CD4-positive, alpha-beta T cell (primary cell): ENCODE results near the gene FAM3D. TPM values are rescaled to one million over a fixed set of nuclear protein-coding genes. Genes with fewer than 3 reads are reported as not detected.

Experiments
- ATAC-seq: fragments of 200-7000 bp; cut with Tn5 transposase; one replicate; pipeline ENCODE4 v1.10.0; 2022; ENCODE audit warnings: mild to moderate bottlenecking; ENCODE audit not compliant: poor library complexity
- CTCF ChIA-PET: fragments of 350-600 bp; sonication (Branson Sonifier 250); formaldehyde crosslinking; loops from one replicate; lab custom pipeline; 2021; ENCODE audit warnings: antibody characterized with exemption, inconsistent platforms; lab: Charles Lee
- POLR2A ChIA-PET: fragments of 350-600 bp; sonication (Branson Sonifier 250); formaldehyde crosslinking; loops from one replicate; lab custom pipeline; 2021; ENCODE audit warnings: antibody characterized with exemption, inconsistent platforms; lab: Charles Lee
- DNase-seq, 14 experiments: peaks; one replicate each; pipeline ENCODE4 v3.0.0-alpha.2; 2013 to 2020; ENCODE audit warnings: mixed read lengths in 2 of 14
- H3K27ac ChIP-seq, 2 donors: one replicate each; pipeline versions ENCODE4 v1.5.1 to v1.7.0; 2013; ENCODE audit warnings: low read length in 2 of 2, low read depth in 1 of 2, mild to moderate bottlenecking in 1 of 2
- H3K27me3 ChIP-seq, 2 experiments: 1 replicate in 1 of 2; 2 replicates in 1 of 2; pipeline versions ENCODE4 v1.6.1 to v1.7.0; 2013; ENCODE audit warnings: low read length in 2 of 2, control low read depth in 1 of 2, mild to moderate bottlenecking in 1 of 2, moderate library complexity in 1 of 2; ENCODE audit not compliant: insufficient read depth in 2 of 2, control insufficient read depth in 1 of 2
- H3K36me3 ChIP-seq: one replicate; pipeline ENCODE4 v1.6.1; 2013; ENCODE audit warnings: low read length, control low read depth; ENCODE audit not compliant: insufficient read depth
- H3K4me1 ChIP-seq: one replicate; pipeline ENCODE4 v1.6.1; 2013; ENCODE audit warnings: low read length, control low read depth; ENCODE audit not compliant: insufficient read depth
- H3K4me3 ChIP-seq: one replicate; pipeline ENCODE4 v1.5.1; 2013; ENCODE audit warnings: mild to moderate bottlenecking, low read length, moderate library complexity
- H3K9me3 ChIP-seq, 2 experiments: 1 replicate in 1 of 2; 2 replicates in 1 of 2; pipeline versions ENCODE4 v1.6.1 to v1.7.0; 2013; ENCODE audit warnings: low read length in 2 of 2, mild to moderate bottlenecking in 2 of 2, control low read depth in 1 of 2, moderate library complexity in 1 of 2; ENCODE audit not compliant: control insufficient read depth in 1 of 2, insufficient read depth in 1 of 2
- H3K27ac Mint-ChIP-seq: one replicate; pipeline ENCODE4 v1.8.0; 2020; ENCODE audit warnings: mixed read lengths
- H3K27me3 Mint-ChIP-seq: one replicate; pipeline ENCODE4 v1.8.0; 2021; ENCODE audit warnings: mixed read lengths
- H3K36me3 Mint-ChIP-seq: one replicate; pipeline ENCODE4 v1.8.0; 2021; ENCODE audit warnings: low read depth, mixed read lengths
- H3K4me1 Mint-ChIP-seq: one replicate; pipeline ENCODE4 v1.8.0; 2021; ENCODE audit warnings: low read depth, mixed read lengths
- H3K4me3 Mint-ChIP-seq: one replicate; pipeline ENCODE4 v1.8.0; 2020; ENCODE audit warnings: mild to moderate bottlenecking, mixed read lengths
- H3K9me3 Mint-ChIP-seq: one replicate; pipeline ENCODE4 v1.8.0; 2020; ENCODE audit warnings: mixed read lengths
- CTCF ChIP-seq: fragments of 200-600 bp; IDR thresholded peaks from one replicate; pipeline ENCODE4 v1.8.0; 2022; ENCODE audit warnings: antibody characterized with exemption, mild to moderate bottlenecking
- intact Hi-C, 2 experiments: fragments of 100-400 bp; cut with DNase I in 1 of 2; cut with micrococcal nuclease in 1 of 2; formaldehyde crosslinking; loops; one replicate each; pipeline versions ENCODE4 v1.15.1 to v1.9.0; 2023 to 2025; cut with DNase I, micrococcal nuclease
- total RNA-seq, 174 experiments: library from RNA in 2 of 174; stranded (reverse) in 2 of 174; gene quantifications; one replicate each; pipeline ENCODE4 v1.2.3 and lab custom pipeline; 2021 to 2026

The FAM3D gene
- total RNA-seq, 2 experiments from 2014 or later: not detected

- Mint-ChIP-seq H3K9me3 (no peaks in the 10 kb centered on the region), H3K4me3 (no peak overlapping the region), H3K27ac (no peak overlapping the region), H3K27me3 (peaks cover 12% of the 10 kb centered on the region), H3K4me1 (no peaks in the 10 kb centered on the region), H3K36me3 (no peaks in the 10 kb centered on the region)
- peaks cover 0 to 2% of the 10 kb centered on the region in 2 experiments for H3K27me3 ChIP-seq
- ATAC-seq (no peak), DNase-seq (no peak)
- H3K27ac ChIP-seq: no peak overlapping the region
- intact Hi-C loops: no loop called here
- H3K36me3 ChIP-seq: no peaks in the 10 kb centered on the region
- POLR2A ChIA-PET: no interaction called here
- peaks cover 0 to 4% of the 10 kb centered on the region in 2 experiments for H3K9me3 ChIP-seq
- TF ChIP-seq CTCF: no peak
- CTCF ChIA-PET: no interaction called here
- peaks cover 4% of the 10 kb centered on the region for H3K4me1 ChIP-seq
- H3K4me3 ChIP-seq: no peak overlapping the region
These were observed 27.6 kb downstream of the FAM3D start for GRCh38 chr3:58639001-58639400.

GRCh38 chr3:58638591-58638990 is 28.0 kb downstream of the FAM3D start:
- H3K4me1 ChIP-seq: peaks cover 4% of the 10 kb centered on the region
- ATAC-seq (no peak), DNase-seq (no peak)
- no peak overlapping the region for H3K4me3 ChIP-seq
- no peaks in the 10 kb centered on the region for H3K36me3 ChIP-seq
- intact Hi-C loops: no loop called here
- H3K4me1 Mint-ChIP-seq: no peaks in the 10 kb centered on the region
- H3K27me3 Mint-ChIP-seq: peaks cover 12% of the 10 kb centered on the region
- peaks cover 0 to 2% of the 10 kb centered on the region in 2 experiments for H3K27me3 ChIP-seq
- ChIA-PET POLR2A (no interaction called here), CTCF (no interaction called here)
- H3K4me3 Mint-ChIP-seq: no peak overlapping the region
- H3K9me3 Mint-ChIP-seq: no peaks in the 10 kb centered on the region
- no peak for TF ChIP-seq CTCF
- no peaks in the 10 kb centered on the region for H3K9me3 ChIP-seq
- no peaks in the 10 kb centered on the region for H3K36me3 Mint-ChIP-seq
- no peak overlapping the region for H3K27ac Mint-ChIP-seq
- H3K27ac ChIP-seq: no peak overlapping the region

GRCh38 chr3:58637509-58637908 is 29.1 kb downstream of the FAM3D start:
- TF ChIP-seq CTCF: no peak
- intact Hi-C loops: no loop called here
- CTCF ChIA-PET: no interaction called here

More at GRCh38 chr3:58637509-58637908, 29.1 kb downstream of the FAM3D start:
- Histone ChIP-seq H3K9me3 (no peaks in the 10 kb centered on the region), H3K36me3 (no peaks in the 10 kb centered on the region), H3K4me1 (peaks cover 4% of the 10 kb centered on the region), H3K4me3 (no peak overlapping the region), H3K27ac (no peak overlapping the region), H3K27me3 (peaks cover 0 to 2% of the 10 kb centered on the region in 2 experiments)
- no peaks in the 10 kb centered on the region for H3K9me3 Mint-ChIP-seq
- H3K36me3 Mint-ChIP-seq: no peaks in the 10 kb centered on the region
- H3K27ac Mint-ChIP-seq: no peak overlapping the region
- peaks cover 12% of the 10 kb centered on the region for H3K27me3 Mint-ChIP-seq
- H3K4me1 Mint-ChIP-seq: no peaks in the 10 kb centered on the region
- no peak overlapping the region for H3K4me3 Mint-ChIP-seq
- ATAC-seq (no peak), DNase-seq (no peak)
- POLR2A ChIA-PET: no interaction called here
